Nephron progenitor cell (in vitro differentiated cells): ENCODE measurements around the gene HPCAL1.

Experiments used
- DNase-seq: peaks from one replicate; pipeline ENCODE4 v3.0.0; 2021
- H3K27ac Mint-ChIP-seq: 2 replicates; pipeline ENCODE4 v1.8.0; 2021; ENCODE audit warnings: mild to moderate bottlenecking, moderate library complexity, mixed read lengths
- H3K27me3 Mint-ChIP-seq: 2 replicates; pipeline ENCODE4 v1.8.0; 2021; ENCODE audit warnings: mild to moderate bottlenecking, low read depth, mixed read lengths; ENCODE audit not compliant: poor library complexity
- H3K36me3 Mint-ChIP-seq: 2 replicates; pipeline ENCODE4 v1.8.0; 2021; ENCODE audit warnings: low read depth, mixed read lengths
- H3K4me1 Mint-ChIP-seq: 2 replicates; pipeline ENCODE4 v1.8.0; 2021; ENCODE audit warnings: mixed read lengths
- H3K4me3 Mint-ChIP-seq: 2 replicates; pipeline ENCODE4 v1.8.0; 2021; ENCODE audit warnings: mild to moderate bottlenecking, moderate library complexity, mixed read lengths
- H3K9me3 Mint-ChIP-seq: 2 replicates; pipeline ENCODE4 v1.8.0; 2021; ENCODE audit warnings: mild to moderate bottlenecking, moderate library complexity, mixed read lengths
- CTCF ChIP-seq: fragments of 200-600 bp; sonication (generic); IDR thresholded peaks from 2 replicates; pipeline ENCODE4 v1.5.0; 2021; ENCODE audit warnings: antibody characterized with exemption

Gene HPCAL1

GRCh38 chr2:10375570-10376281, 73.0 kb downstream of the HPCAL1 start:
- Mint-ChIP-seq H3K4me1 (peaks cover 61% of the 10 kb centered on the region), H3K9me3 (no peaks in the 10 kb centered on the region), H3K27ac (no peak overlapping the region), H3K36me3 (no peaks in the 10 kb centered on the region), H3K27me3 (peaks cover 4% of the 10 kb centered on the region), H3K4me3 (no peak overlapping the region)
- TF ChIP-seq CTCF: no peak
- DNase-seq: no peak

GRCh38 chr2:10377052-10377746, 74.5 kb downstream of the HPCAL1 start:
- Mint-ChIP-seq H3K27ac (peak overlapping the region; percentile 82), H3K36me3 (no peaks in the 10 kb centered on the region), H3K4me1 (peaks cover 68% of the 10 kb centered on the region), H3K9me3 (no peaks in the 10 kb centered on the region), H3K4me3 (no peak overlapping the region), H3K27me3 (peaks cover 4% of the 10 kb centered on the region)
- DNase-seq: no peak
- no peak for TF ChIP-seq CTCF

GRCh38 chr2:10377747-10378085, 75.0 kb downstream of the HPCAL1 start:
- no peak for TF ChIP-seq CTCF
- no peaks in the 10 kb centered on the region for H3K36me3 Mint-ChIP-seq
- no peaks in the 10 kb centered on the region for H3K9me3 Mint-ChIP-seq
- H3K4me1 Mint-ChIP-seq: peaks cover 70% of the 10 kb centered on the region
- H3K4me3 Mint-ChIP-seq: no peak overlapping the region
- no peak for DNase-seq
- H3K27ac Mint-ChIP-seq: peak overlapping the region; percentile 82
- H3K27me3 Mint-ChIP-seq: peaks cover 4% of the 10 kb centered on the region

GRCh38 chr2:10378189-10378588, 75.5 kb downstream of the HPCAL1 start:
- Mint-ChIP-seq H3K9me3 (no peaks in the 10 kb centered on the region), H3K4me3 (no peak overlapping the region), H3K36me3 (no peaks in the 10 kb centered on the region), H3K27ac (no peak overlapping the region), H3K27me3 (peaks cover 4% of the 10 kb centered on the region), H3K4me1 (peaks cover 69% of the 10 kb centered on the region)
- no peak for TF ChIP-seq CTCF
- DNase-seq: no peak

GRCh38 chr2:10380048-10380926, 77.6 kb downstream of the HPCAL1 start:
- no peak for DNase-seq
- no peak for TF ChIP-seq CTCF
- Mint-ChIP-seq H3K4me1 (peaks cover 72% of the 10 kb centered on the region), H3K27me3 (peaks cover 7% of the 10 kb centered on the region), H3K4me3 (no peak overlapping the region), H3K9me3 (no peaks in the 10 kb centered on the region), H3K27ac (no peak overlapping the region), H3K36me3 (no peaks in the 10 kb centered on the region)
